ENCODE data around the gene RNASET2.
"Not testable (repeated sequence)": the region's sequence is repeated elsewhere in the genome, so short reads cannot be mapped to it uniquely, and the experiment has no call there.

DNA sequence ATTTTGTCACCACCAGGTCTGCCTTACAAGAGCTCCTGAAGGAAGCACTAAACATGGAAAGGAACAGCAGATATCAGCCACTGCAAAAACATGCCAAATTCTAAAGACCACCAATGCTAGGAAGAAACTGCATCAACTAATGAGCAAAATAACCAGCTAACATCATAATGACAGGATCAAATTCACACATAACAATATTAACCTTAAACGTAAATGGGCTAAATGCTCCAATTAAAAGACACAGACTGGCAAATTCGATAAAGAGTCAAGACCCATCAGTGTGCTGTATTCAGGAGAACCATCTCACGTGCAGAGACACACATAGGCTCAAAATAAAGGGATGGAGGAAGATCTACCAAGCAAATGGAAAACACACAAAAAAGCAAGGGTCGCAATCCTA lies 69.6 kb downstream of the RNASET2 start:
- TF ChIP-seq, protein P1, sequence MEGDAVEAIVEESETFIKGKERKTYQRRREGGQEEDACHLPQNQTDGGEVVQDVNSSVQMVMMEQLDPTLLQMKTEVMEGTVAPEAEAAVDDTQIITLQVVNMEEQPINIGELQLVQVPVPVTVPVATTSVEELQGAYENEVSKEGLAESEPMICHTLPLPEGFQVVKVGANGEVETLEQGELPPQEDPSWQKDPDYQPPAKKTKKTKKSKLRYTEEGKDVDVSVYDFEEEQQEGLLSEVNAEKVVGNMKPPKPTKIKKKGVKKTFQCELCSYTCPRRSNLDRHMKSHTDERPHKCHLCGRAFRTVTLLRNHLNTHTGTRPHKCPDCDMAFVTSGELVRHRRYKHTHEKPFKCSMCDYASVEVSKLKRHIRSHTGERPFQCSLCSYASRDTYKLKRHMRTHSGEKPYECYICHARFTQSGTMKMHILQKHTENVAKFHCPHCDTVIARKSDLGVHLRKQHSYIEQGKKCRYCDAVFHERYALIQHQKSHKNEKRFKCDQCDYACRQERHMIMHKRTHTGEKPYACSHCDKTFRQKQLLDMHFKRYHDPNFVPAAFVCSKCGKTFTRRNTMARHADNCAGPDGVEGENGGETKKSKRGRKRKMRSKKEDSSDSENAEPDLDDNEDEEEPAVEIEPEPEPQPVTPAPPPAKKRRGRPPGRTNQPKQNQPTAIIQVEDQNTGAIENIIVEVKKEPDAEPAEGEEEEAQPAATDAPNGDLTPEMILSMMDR (IDR thresholded peaks at IDR 0.05) = not testable (repeated sequence)
- TF ChIP-seq MYC (IDR thresholded peaks at IDR 0.05; ENCODE audit: borderline replicate concordance, low read length); POLR2A (IDR thresholded peaks at IDR 0.05; ENCODE audit: low read length): not testable (repeated sequence)
- TF ChIP-seq, protein P2, sequence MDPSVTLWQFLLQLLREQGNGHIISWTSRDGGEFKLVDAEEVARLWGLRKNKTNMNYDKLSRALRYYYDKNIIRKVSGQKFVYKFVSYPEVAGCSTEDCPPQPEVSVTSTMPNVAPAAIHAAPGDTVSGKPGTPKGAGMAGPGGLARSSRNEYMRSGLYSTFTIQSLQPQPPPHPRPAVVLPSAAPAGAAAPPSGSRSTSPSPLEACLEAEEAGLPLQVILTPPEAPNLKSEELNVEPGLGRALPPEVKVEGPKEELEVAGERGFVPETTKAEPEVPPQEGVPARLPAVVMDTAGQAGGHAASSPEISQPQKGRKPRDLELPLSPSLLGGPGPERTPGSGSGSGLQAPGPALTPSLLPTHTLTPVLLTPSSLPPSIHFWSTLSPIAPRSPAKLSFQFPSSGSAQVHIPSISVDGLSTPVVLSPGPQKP (IDR thresholded peaks at IDR 0.05; ENCODE audit: low read depth, low read length) = not testable (repeated sequence)

Data from A549 (cell line).